GM12872 (cell line): Measurements from ENCODE around the gene CDH9.

ENCODE experiments used
- CTCF ChIP-seq: IDR thresholded peaks from 3 replicates; pipeline ENCODE4 v1.5.1; 2011; ENCODE audit warnings: low read depth, mild to moderate bottlenecking, low read length, moderate library complexity; ENCODE audit not compliant: insufficient read depth

CDH9 gene

GRCh38 chr5:27038476-27038875, at the start of gene CDH9:
TSS of gene CDH9 (minus strand) at chr5:27038586. CDS start at chr5:26988333, 50,253 bp downstream.
- TF ChIP-seq CTCF = no peak

GRCh38 chr5:27087747-27088146, 49.4 kb upstream of the CDH9 start:
- TF ChIP-seq CTCF = no peak

- TF ChIP-seq CTCF = no peak
These were observed 45.3 kb upstream of the CDH9 start for GRCh38 chr5:27083449-27084415.

GRCh38 chr5:27080147-27080546, 41.8 kb upstream of the CDH9 start:
- no peak for TF ChIP-seq CTCF

- no peak for TF ChIP-seq CTCF
These were observed 24.1 kb upstream of the CDH9 start for GRCh38 chr5:27062451-27062850.

GRCh38 chr5:27048510-27048909, 10.1 kb upstream of the CDH9 start:
- no peak for TF ChIP-seq CTCF

- TF ChIP-seq CTCF = no peak
These were observed 3.0 kb upstream of the CDH9 start for GRCh38 chr5:27041372-27041771.
